HepG2 (cell line): ENCODE data around the gene TRAPPC12. TPM values are rescaled to one million over a fixed set of nuclear protein-coding genes. Genes with fewer than 3 reads are reported as not detected.

Source experiments
- ATF7 ChIP-seq, 2 experiments: fragments of 450-650 bp in 1 of 2; sonication (generic) in 1 of 2; formaldehyde crosslinking in 1 of 2; IDR thresholded peaks; 2 replicates each; pipeline versions ENCODE4 v1.4.0 to v1.6.1; 2016 to 2020; ENCODE audit warnings: antibody characterized with exemption in 1 of 2, mild to moderate bottlenecking in 1 of 2, missing genetic modification reagents in 1 of 2
- GATAD1 ChIP-seq: IDR thresholded peaks from 2 replicates; pipeline ENCODE4 v1.6.1; 2016; ENCODE audit warnings: missing genetic modification reagents, missing compliant biosample characterization
- NCOA2 ChIP-seq: sonication (generic); formaldehyde crosslinking; IDR thresholded peaks from 2 replicates; pipeline ENCODE4 v1.8.0; 2022; ENCODE audit warnings: inconsistent platforms
- POGK ChIP-seq: sonication (generic); formaldehyde crosslinking; conservative IDR thresholded peaks from 2 replicates; pipeline ENCODE4 v1.8.0; 2022; ENCODE audit warnings: mild to moderate bottlenecking, moderate library complexity, missing genetic modification reagents
- RNF219 ChIP-seq: sonication (generic); formaldehyde crosslinking; IDR thresholded peaks from 2 replicates; pipeline ENCODE4 v1.5.0; 2020; ENCODE audit warnings: mild to moderate bottlenecking, missing genetic modification reagents
- SALL2 ChIP-seq: sonication (generic); formaldehyde crosslinking; IDR thresholded peaks from 2 replicates; pipeline ENCODE4 v1.8.1; 2023; ENCODE audit warnings: mild to moderate bottlenecking, missing genetic modification reagents, inconsistent platforms
- SETDB1 ChIP-seq: sonication (generic); formaldehyde crosslinking; IDR thresholded peaks from 2 replicates; pipeline ENCODE4 v1.5.1; 2020; ENCODE audit warnings: missing genetic modification reagents, mild to moderate bottlenecking, borderline replicate concordance
- SMYD3 ChIP-seq: sonication (generic); formaldehyde crosslinking; IDR thresholded peaks from 2 replicates; pipeline ENCODE4 v1.8.1; 2023; ENCODE audit warnings: mild to moderate bottlenecking, missing genetic modification reagents
- SOX6 ChIP-seq, 2 experiments: fragments of 450-650 bp in 1 of 2; sonication (generic) in 1 of 2; formaldehyde crosslinking in 1 of 2; IDR thresholded peaks; 2 replicates each; pipeline versions ENCODE4 v1.4.0 to v1.6.1; 2017 to 2020; ENCODE audit warnings: antibody characterized with exemption in 1 of 2, mild to moderate bottlenecking in 1 of 2, missing genetic modification reagents in 1 of 2
- SRSF1 ChIP-seq: fragments of 200-400 bp; formaldehyde crosslinking; optimal IDR thresholded peaks from 2 replicates; pipeline ENCODE3; 2017; ENCODE audit warnings: mild to moderate bottlenecking, low read depth, low read length, moderate library complexity
- TBX3 ChIP-seq: fragments of 450-650 bp; IDR thresholded peaks from 2 replicates; pipeline ENCODE4 v1.6.1; 2017; ENCODE audit warnings: antibody characterized with exemption, mild to moderate bottlenecking, inconsistent platforms, borderline replicate concordance
- ZKSCAN1 ChIP-seq: fragments of 150-350 bp; IDR thresholded peaks from 2 replicates; pipeline ENCODE4 v1.6.1; 2014; ENCODE audit warnings: low read length
- ZNF83 ChIP-seq: sonication (generic); formaldehyde crosslinking; IDR thresholded peaks from 2 replicates; pipeline ENCODE4 v1.4.0; 2020; ENCODE audit warnings: missing genetic modification reagents, mild to moderate bottlenecking, borderline replicate concordance
- polyA plus RNA-seq, 8 experiments: library from polyadenylated mRNA; depleted of rRNA in 3 of 8; stranded (reverse) in 7 of 8; unstranded in 1 of 8; fragments of >200 nt; fragmentation: Illumina TruSeq in 4 of 8; extraction: Trizol in 4 of 8; gene quantifications; 2 replicates each; pipeline versions ENCODE4 v1.2.1 to v1.2.3, GENCODE V29; 2011 to 2016; ENCODE audit warnings: low read depth in 4 of 8, missing spikeins in 1 of 8, mixed read lengths in 1 of 8; ENCODE audit not compliant: insufficient read depth in 1 of 8
- total RNA-seq, 5 experiments: library from RNA; depleted of rRNA; stranded (reverse); fragments of >200 nt; fragmentation: Illumina TruSeq; extraction: Trizol; gene quantifications; 2 replicates each; pipeline ENCODE4 v1.2.3, GENCODE V29; 2016; ENCODE audit warnings: low read depth in 1 of 5
- TF ChIP-seq, protein P1 (sequence below): sonication (generic); formaldehyde crosslinking; IDR thresholded peaks from 2 replicates; pipeline ENCODE4 v1.5.1; 2020; ENCODE audit warnings: missing genetic modification reagents, mild to moderate bottlenecking, borderline replicate concordance
- TF ChIP-seq, protein P2 (sequence below): sonication (generic); formaldehyde crosslinking; IDR thresholded peaks from 2 replicates; pipeline ENCODE4 v1.4.0; 2020; ENCODE audit warnings: missing genetic modification reagents

Gene TRAPPC12
- total and polyA plus RNA-seq, 2 of the 13 experiments (the other 11 are each of a cell fraction or from before 2014, with no cell fraction given), result 46.4 to 97.7 TPM

DNA sequence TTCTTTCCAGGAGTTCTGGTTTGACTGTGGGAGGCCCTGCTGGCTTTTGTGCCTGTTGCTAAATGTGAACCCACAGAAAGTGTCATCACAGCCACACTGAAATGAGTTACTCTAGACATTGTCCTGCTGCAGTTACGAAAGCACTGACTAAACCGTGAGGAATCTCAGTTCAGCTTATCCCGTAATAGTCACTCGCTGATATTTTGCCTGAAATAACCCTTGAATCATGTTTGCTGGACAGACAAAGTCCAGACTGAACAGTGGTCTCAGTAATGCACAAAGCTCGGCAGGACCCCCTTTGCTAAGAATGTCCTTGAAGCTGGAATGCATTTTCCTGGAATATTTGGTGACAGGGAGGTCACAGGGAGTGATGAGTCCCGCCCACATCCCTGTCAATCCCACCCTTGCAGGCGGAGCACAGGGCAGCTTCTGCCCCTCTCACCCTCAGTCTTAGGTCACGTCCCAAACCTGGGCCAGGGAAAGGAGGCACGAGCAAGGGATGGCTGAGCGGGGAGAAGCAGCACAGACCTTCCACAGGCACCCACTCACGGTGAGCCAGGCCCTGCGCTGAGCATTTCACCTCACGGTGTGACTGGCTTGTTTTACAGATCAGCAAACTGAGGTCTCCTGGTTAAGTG lies 86.5 kb downstream of the TRAPPC12 start (continued):
- TF ChIP-seq, protein P1, sequence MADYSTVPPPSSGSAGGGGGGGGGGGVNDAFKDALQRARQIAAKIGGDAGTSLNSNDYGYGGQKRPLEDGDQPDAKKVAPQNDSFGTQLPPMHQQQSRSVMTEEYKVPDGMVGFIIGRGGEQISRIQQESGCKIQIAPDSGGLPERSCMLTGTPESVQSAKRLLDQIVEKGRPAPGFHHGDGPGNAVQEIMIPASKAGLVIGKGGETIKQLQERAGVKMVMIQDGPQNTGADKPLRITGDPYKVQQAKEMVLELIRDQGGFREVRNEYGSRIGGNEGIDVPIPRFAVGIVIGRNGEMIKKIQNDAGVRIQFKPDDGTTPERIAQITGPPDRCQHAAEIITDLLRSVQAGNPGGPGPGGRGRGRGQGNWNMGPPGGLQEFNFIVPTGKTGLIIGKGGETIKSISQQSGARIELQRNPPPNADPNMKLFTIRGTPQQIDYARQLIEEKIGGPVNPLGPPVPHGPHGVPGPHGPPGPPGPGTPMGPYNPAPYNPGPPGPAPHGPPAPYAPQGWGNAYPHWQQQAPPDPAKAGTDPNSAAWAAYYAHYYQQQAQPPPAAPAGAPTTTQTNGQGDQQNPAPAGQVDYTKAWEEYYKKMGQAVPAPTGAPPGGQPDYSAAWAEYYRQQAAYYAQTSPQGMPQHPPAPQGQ (CRISPR knock-in tag), result no peak
- no peak; the same call in 1 of the 2 replicates for TF ChIP-seq POGK
- TF ChIP-seq SMYD3 (CRISPR knock-in tag), result no peak
- TF ChIP-seq ATF7 (IDR thresholded peaks at IDR 0.05), result peak; percentile 54
- TF ChIP-seq ATF7 (CRISPR knock-in tag; IDR thresholded peaks at IDR 0.05), result peak; percentile 79; the same call in 1 of the 2 replicates
- no peak for TF ChIP-seq SALL2 (CRISPR knock-in tag)
- peak; percentile 23; the same call in 1 of the 2 replicates for TF ChIP-seq ZKSCAN1
- TF ChIP-seq SRSF1, result no peak
- no peak for TF ChIP-seq SETDB1 (CRISPR knock-in tag)
- TF ChIP-seq RNF219 (CRISPR knock-in tag), result no peak
- TF ChIP-seq SOX6 (IDR thresholded peaks at IDR 0.05), result no peak
- peak; percentile 94 for TF ChIP-seq SOX6 (CRISPR knock-in tag; IDR thresholded peaks at IDR 0.05)
- no peak for TF ChIP-seq GATAD1
- peak; percentile 48; the same call in 1 of the 2 replicates for TF ChIP-seq TBX3
- TF ChIP-seq ZNF83 (CRISPR knock-in tag), result no peak
- peak; percentile 95 for TF ChIP-seq NCOA2
- TF ChIP-seq, protein P2, sequence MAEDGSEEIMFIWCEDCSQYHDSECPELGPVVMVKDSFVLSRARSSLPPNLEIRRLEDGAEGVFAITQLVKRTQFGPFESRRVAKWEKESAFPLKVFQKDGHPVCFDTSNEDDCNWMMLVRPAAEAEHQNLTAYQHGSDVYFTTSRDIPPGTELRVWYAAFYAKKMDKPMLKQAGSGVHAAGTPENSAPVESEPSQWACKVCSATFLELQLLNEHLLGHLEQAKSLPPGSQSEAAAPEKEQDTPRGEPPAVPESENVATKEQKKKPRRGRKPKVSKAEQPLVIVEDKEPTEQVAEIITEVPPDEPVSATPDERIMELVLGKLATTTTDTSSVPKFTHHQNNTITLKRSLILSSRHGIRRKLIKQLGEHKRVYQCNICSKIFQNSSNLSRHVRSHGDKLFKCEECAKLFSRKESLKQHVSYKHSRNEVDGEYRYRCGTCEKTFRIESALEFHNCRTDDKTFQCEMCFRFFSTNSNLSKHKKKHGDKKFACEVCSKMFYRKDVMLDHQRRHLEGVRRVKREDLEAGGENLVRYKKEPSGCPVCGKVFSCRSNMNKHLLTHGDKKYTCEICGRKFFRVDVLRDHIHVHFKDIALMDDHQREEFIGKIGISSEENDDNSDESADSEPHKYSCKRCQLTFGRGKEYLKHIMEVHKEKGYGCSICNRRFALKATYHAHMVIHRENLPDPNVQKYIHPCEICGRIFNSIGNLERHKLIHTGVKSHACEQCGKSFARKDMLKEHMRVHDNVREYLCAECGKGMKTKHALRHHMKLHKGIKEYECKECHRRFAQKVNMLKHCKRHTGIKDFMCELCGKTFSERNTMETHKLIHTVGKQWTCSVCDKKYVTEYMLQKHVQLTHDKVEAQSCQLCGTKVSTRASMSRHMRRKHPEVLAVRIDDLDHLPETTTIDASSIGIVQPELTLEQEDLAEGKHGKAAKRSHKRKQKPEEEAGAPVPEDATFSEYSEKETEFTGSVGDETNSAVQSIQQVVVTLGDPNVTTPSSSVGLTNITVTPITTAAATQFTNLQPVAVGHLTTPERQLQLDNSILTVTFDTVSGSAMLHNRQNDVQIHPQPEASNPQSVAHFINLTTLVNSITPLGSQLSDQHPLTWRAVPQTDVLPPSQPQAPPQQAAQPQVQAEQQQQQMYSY, result no peak
